ENCODE results near the gene SMIM21. TPM values are rescaled to one million over a fixed set of nuclear protein-coding genes. Genes with fewer than 3 reads are reported as not detected.

Gene SMIM21
- polyA plus RNA-seq, 3 donors, result not detected

DNA sequence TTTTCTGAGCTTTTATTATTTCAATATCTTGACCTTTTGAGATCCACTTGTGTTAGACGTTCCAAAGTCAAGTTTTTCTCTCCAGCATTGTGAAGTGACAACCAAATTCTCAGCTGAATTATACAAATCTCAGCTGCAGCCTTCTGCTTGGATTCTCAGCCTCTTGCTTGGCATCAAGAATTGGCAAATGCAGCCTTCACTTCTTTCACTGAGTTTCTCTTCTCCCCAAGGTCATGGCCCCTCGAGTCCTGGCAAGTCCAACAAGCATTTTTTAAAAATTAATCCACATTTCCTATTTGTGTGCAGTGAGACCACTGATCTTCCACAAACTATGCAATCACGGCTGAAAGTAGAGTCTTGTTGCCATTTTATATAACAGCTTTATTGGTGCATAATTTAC is 23.4 kb upstream of the SMIM21 start:
- Histone ChIP-seq H3K4me2 (replicated peaks; ENCODE audit: extremely low read depth, low read length, poor library complexity, severe bottlenecking) (no peak overlapping the region), H4K20me1 (ENCODE audit: insufficient read depth, low read length) (no peaks in the 10 kb centered on the region), H3K4me1 (ENCODE audit: control insufficient read depth in 1 of 2, insufficient read depth in 2 of 2, low read length in 2 of 2) (no peaks in the 10 kb centered on the region), H2AFZ (ENCODE audit: insufficient read depth, low read depth, low read length, poor library complexity, severe bottlenecking) (no peak overlapping the region), H3K9ac (ENCODE audit: insufficient read depth, low read length, poor library complexity, severe bottlenecking) (no peak overlapping the region), H3K27ac (ENCODE audit: low read depth in 1 of 2, low read length in 2 of 2) (no peak overlapping the region), H3K9me3 (replicated peaks in 1 of 2; ENCODE audit: control insufficient read depth in 1 of 2, insufficient read depth in 1 of 2, low read length in 2 of 2) (peaks cover 0 to 8% of the 10 kb centered on the region in 2 donors), H3K36me3 (replicated peaks in 1 of 2; ENCODE audit: control insufficient read depth in 1 of 2, insufficient read depth in 2 of 2, low read length in 2 of 2) (no peaks in the 10 kb centered on the region), H3K4me3 (replicated peaks in 1 of 3; ENCODE audit: low read depth in 2 of 3, low read length in 3 of 3) (no peak overlapping the region), H3K27me3 (ENCODE audit: control insufficient read depth in 2 of 2, insufficient read depth in 2 of 2, low read length in 2 of 2) (peaks cover 26 to 32% of the 10 kb centered on the region in 2 donors), H3K79me2 (ENCODE audit: insufficient read depth, low read length) (no peaks in the 10 kb centered on the region)
- Mint-ChIP-seq H3K4me3 (peak overlapping the region in 1 of 2 donors; percentile 61), H3K36me3 (peaks cover 0 to 3% of the 10 kb centered on the region in 2 donors), H3K4me1 (peaks cover 5% of the 10 kb centered on the region), H3K27ac (no peak overlapping the region), H3K27me3 (ENCODE audit: low read depth in 3 of 3) (peaks cover 30 to 38% (median 30%) of the 10 kb centered on the region in 3 donors), H3K9me3 (peaks cover 0 to 12% (median 6%) of the 10 kb centered on the region in 7 donors)
- WGBS (ENCODE audit: insufficient coverage), result 93% methylated on average over 1 of the region's 3 CpGs
- DNase-seq, result no peak
- TF ChIP-seq, protein P1, sequence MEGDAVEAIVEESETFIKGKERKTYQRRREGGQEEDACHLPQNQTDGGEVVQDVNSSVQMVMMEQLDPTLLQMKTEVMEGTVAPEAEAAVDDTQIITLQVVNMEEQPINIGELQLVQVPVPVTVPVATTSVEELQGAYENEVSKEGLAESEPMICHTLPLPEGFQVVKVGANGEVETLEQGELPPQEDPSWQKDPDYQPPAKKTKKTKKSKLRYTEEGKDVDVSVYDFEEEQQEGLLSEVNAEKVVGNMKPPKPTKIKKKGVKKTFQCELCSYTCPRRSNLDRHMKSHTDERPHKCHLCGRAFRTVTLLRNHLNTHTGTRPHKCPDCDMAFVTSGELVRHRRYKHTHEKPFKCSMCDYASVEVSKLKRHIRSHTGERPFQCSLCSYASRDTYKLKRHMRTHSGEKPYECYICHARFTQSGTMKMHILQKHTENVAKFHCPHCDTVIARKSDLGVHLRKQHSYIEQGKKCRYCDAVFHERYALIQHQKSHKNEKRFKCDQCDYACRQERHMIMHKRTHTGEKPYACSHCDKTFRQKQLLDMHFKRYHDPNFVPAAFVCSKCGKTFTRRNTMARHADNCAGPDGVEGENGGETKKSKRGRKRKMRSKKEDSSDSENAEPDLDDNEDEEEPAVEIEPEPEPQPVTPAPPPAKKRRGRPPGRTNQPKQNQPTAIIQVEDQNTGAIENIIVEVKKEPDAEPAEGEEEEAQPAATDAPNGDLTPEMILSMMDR (IDR thresholded peaks at IDR 0.05), result no peak
- intact Hi-C loops (cut with micrococcal nuclease), result no loop called here

DNA sequence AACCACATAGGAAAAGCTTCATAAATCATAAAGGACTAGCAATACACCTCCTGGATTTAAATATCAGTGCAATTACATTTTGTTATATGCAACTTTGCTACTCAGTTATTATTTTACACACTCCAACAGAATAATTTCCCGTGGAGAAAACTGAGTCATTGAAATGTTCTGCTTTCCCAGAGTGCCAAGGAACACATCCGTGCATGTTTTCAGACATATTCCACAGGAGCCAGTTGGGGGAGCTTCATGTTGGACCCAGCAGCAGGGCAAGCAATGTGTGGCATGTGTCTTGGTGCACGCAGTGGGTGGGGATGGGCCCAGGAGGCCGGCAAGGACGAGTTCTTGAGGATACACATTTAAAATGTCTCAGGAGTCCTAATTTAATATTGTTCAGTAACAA is 14.4 kb upstream of the SMIM21 start:
- WGBS (ENCODE audit: insufficient coverage), result no CpG with 5 or more reads among the region's 5 CpGs
- no peak overlapping the region for H3K27ac ChIP-seq (ENCODE audit: low read depth in 1 of 2, low read length in 2 of 2)
- TF ChIP-seq, protein P1 (IDR thresholded peaks at IDR 0.05), result no peak
- H2AFZ ChIP-seq (ENCODE audit: insufficient read depth, low read depth, low read length, poor library complexity, severe bottlenecking), result no peak overlapping the region
- Mint-ChIP-seq H3K27ac (no peak overlapping the region), H3K4me3 (no peak overlapping the region), H3K27me3 (ENCODE audit: low read depth in 3 of 3) (peaks cover 3 to 9% (median 5%) of the 10 kb centered on the region in 3 donors), H3K36me3 (no peaks in the 10 kb centered on the region), H3K4me1 (no peaks in the 10 kb centered on the region), H3K9me3 (peaks cover 0 to 1% (median 0%) of the 10 kb centered on the region in 7 donors)
- no peaks in the 10 kb centered on the region for H3K4me1 ChIP-seq (ENCODE audit: control insufficient read depth in 1 of 2, insufficient read depth in 2 of 2, low read length in 2 of 2)
- H4K20me1 ChIP-seq (ENCODE audit: insufficient read depth, low read length), result no peaks in the 10 kb centered on the region
- H3K4me3 ChIP-seq (replicated peaks in 1 of 3; ENCODE audit: low read depth in 2 of 3, low read length in 3 of 3), result no peak overlapping the region
- H3K36me3 ChIP-seq (replicated peaks in 1 of 2; ENCODE audit: control insufficient read depth in 1 of 2, insufficient read depth in 2 of 2, low read length in 2 of 2), result no peaks in the 10 kb centered on the region
- H3K27me3 ChIP-seq (ENCODE audit: control insufficient read depth in 2 of 2, insufficient read depth in 2 of 2, low read length in 2 of 2), result peaks cover 0 to 2% of the 10 kb centered on the region in 2 donors
- no peak for DNase-seq
- H3K9ac ChIP-seq (ENCODE audit: insufficient read depth, low read length, poor library complexity, severe bottlenecking), result no peak overlapping the region
- H3K79me2 ChIP-seq (ENCODE audit: insufficient read depth, low read length), result no peaks in the 10 kb centered on the region
- H3K4me2 ChIP-seq (replicated peaks; ENCODE audit: extremely low read depth, low read length, poor library complexity, severe bottlenecking), result no peak overlapping the region
- no peaks in the 10 kb centered on the region for H3K9me3 ChIP-seq (replicated peaks in 1 of 2; ENCODE audit: control insufficient read depth in 1 of 2, insufficient read depth in 1 of 2, low read length in 2 of 2)
- intact Hi-C loops (cut with micrococcal nuclease), result no loop called here
